Inferior parietal cortex (tissue), 1 donor: ENCODE measurements around the gene NLK.
"Not testable (repeated sequence)": the region's sequence is repeated elsewhere in the genome, so short reads cannot be mapped to it uniquely, and the experiment has no call there.

Source experiments
- DNase-seq: peaks from one replicate; pipeline ENCODE4 v3.0.0-alpha.2; 2016; ENCODE audit errors: extremely low spot score

Gene NLK

GRCh38 chr17:28155405-28155804, 112.9 kb downstream of the NLK start:
- not testable (repeated sequence) for DNase-seq

DNA sequence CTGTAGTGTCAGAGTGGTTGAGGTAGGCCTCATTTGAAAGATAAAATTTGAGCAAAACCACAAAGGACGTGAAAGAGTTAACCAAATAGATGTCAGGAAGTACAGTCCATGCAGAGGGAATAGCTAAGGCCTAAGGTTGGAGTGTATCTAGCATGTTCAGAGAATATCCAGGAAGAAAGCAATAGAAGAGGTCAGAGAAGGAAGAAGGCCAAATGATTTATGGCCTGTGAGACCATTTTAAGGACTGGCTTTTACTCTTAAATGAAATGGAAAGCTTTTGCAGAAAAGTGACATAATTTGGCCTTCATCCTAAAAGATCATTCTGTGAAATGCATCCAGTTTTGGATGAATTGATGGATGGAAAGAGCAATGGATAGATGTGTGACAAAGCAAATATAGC, 116.5 kb downstream of the NLK start:
- no peak for DNase-seq

- no peak for DNase-seq
Measured at GRCh38 chr17:28159924-28160323, 117.4 kb downstream of the NLK start.

GRCh38 chr17:28160610-28161009, 118.1 kb downstream of the NLK start:
- no peak for DNase-seq

DNA sequence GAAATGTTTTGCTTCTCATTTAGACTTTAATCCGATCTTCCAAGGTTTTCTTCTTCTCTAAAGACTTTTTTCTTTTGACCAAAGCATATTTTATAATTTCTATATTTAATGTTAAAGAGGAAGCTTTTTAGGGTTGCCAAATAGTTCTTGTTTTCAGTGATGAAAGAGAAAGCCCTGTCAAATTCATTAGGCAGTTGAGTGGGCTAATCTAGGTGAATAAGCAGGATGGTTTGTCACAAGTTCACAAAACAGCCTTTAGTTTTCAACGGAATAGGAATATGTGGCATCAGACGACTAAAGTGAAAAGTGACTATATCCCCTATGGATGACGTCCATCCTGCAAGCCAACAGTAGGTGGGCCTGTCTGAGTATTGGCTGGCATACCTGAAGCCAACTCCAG, 118.8 kb downstream of the NLK start:
- DNase-seq = no peak

DNA sequence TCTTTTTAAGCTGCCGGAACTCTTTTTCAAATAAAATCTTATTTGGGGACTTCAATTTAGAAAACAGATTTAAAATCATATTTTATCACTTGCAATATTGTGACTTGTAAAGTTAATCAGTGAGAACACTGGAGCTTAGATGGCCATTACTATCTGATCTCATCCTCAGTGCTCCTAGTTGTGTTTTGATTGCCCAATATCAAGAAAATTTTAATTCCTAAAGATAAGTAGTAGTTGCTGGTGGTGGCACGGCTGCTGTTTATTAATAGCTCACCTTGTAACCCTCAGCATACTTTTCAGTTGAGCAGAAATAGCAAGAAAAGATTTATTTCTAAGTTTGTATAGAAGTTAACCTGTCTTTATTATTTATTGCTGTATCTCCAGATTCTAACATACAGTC, 124.0 kb downstream of the NLK start:
- DNase-seq = no peak

GRCh38 chr17:28169621-28170349, 127.3 kb downstream of the NLK start:
- DNase-seq = no peak

DNA sequence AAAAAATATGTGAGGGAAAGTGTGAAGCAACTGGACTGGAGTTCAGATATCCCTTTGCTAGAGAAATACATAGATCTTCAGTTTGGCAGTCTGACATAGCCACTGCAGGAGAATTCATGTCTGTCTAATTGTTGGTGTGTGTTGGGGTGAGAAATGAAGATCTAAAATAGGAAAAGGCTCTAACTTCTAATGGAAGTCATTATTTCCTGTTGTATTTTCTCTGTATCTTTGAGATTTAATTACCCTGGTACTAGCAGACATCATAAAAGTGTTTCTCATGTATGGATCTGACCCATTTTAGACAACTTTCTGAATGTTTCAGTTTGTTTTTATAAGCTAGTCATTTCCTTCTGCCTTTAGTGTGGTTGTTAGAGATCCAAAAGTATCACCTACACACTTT, 128.3 kb downstream of the NLK start:
- no peak for DNase-seq

GRCh38 chr17:28173031-28173561, 130.6 kb downstream of the NLK start:
- DNase-seq = no peak

DNA sequence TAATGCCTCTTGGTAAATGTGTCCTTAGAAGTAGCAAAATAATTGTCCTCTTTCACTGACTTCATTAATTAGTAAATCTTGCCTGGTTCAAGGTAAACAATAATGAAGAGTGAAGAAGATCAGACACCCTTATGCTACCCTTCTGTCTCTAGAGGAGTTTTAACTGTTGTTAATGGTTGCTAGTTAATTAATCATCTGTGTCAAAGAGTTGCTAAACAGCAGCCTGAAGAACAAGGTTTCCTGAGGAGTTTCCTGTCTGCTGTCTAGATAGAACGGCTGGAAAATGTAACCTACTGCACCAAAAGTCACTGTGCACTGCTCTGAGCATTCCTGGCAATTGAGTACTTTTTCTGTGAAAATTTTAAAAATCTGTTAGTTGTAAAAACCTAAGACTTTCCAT, 131.3 kb downstream of the NLK start:
- no peak for DNase-seq

- DNase-seq = no peak
Measured at GRCh38 chr17:28174352-28175046, 132.0 kb downstream of the NLK start.

GRCh38 chr17:28177351-28177750, 134.9 kb downstream of the NLK start:
- no peak for DNase-seq

DNA sequence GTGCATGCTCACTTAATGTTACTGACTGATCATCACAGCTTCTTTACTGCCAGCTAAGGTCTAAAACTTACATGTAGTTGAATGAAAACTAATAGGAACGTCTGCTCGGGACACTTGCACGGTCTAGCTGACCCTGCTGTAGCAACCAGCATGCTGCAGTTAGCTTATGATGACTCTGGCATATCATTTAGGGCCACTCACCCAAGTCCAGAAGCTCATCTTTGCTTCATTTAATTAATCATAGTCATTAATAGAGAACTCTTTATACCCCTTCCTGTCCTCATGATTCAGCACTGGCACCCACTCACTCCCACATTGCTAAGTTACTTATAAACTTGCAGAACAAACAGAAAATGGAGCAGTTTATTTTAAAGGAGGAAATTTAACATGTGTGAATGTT, 136.3 kb downstream of the NLK start:
- no peak for DNase-seq

- DNase-seq = no peak
Measured at GRCh38 chr17:28180449-28180848, 138.0 kb downstream of the NLK start.

- DNase-seq = no peak
Measured at GRCh38 chr17:28181568-28181967, 139.1 kb downstream of the NLK start.

DNA sequence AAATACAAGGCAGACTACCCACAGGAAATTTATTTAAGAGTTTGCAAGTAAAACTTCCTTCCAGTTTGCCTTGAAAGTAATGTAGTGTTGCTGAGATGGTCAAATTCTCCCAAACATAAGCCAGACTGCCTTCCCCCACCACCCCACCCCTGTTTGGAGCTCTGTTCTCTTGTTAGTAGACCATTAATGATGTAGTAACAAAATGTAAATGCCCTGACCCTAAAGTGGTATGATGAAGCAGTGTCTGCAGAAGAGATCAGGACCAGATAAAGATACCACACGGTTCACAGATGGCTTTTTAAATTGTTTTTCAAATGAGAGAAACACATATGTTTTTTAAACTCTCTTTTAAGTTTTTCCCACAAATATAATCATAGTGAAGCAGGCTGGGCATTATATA, 140.1 kb downstream of the NLK start:
- no peak for DNase-seq

GRCh38 chr17:28185658-28186057, 143.2 kb downstream of the NLK start:
- DNase-seq = no peak

DNA sequence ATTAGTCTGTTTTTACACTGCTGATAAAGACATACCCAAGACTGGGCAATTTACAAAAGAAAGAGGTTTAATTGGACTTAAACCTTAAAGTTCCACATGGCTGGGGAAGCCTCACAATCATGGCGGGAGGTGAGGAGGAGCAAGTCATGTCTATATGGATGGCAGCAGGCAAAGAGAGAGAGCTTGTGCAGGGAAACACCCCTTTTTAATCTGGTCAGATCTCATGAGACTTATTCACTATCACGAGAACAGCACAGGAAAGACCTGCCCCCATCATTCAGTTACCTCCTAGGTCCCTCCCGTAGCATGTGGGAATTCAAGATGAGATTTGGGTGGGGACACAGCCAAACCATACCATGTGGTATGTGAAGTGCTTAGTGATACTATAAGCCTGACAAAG, 144.0 kb downstream of the NLK start:
- DNase-seq = not testable (repeated sequence)

GRCh38 chr17:28187931-28188330, 145.5 kb downstream of the NLK start:
- DNase-seq = no peak

DNA sequence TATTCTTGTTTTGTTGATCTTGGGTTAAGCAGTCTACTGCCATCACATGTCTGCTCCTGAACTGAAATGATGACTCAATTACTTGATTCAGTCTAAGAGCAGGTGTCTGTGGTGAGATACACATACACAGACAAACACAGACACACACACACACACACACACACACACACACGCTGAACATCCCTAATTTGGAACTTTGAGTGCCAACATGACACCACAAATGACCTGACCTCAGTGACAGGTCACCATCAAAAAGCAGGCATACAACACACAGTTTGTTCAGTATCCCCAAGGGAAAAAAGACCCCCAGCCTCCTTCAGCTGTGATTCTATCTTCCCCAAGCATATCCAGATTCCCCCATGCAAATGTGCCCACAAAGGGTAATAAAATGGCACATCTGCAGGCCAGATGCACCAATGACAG, 146.4 kb downstream of the NLK start:
- no peak for DNase-seq

GRCh38 chr17:28189667-28190066, 147.2 kb downstream of the NLK start:
- no peak for DNase-seq

DNA sequence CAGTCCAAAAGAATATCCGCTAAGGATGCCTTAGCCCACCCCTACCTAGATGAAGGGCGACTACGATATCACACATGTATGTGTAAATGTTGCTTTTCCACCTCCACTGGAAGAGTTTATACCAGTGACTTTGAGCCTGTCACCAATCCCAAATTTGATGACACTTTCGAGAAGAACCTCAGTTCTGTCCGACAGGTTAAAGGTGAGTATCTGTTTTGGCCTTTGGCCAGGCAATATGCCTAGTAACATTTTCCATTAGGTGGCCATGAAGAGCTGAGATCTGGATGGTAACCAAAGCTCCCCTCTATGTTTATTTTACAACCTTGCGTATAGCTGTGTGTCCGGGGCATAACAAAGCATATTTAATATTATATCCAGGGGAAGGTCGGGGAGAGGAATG, 148.5 kb downstream of the NLK start:
- DNase-seq = no peak

DNA sequence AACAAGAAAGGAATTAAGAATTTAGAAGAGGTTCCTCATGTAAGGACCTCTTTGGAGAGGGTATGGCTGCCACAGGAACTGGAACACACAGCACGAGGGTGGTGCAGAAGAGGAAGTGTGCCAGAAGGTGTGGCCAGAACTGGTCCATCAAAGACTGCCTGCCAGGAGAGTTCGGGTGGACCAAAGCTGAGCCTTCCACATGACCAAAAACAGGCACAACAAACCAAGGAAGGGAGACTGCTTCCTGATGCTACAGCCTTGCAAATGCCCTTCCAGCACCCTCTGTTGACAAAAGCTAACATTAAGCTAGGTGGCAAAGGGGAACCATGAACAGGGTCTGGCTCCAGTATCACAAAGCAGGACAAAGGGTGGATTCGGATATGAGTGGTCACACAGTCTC, 150.8 kb downstream of the NLK start:
- DNase-seq = no peak
